Measurements from ENCODE around the gene TNNI2. TPM values are rescaled to one million over a fixed set of nuclear protein-coding genes. Genes with fewer than 3 reads are reported as not detected.

The TNNI2 gene
- total and polyA plus RNA-seq, 10 donors = 2.3 to 21.8 (median 6.7) TPM

DNA sequence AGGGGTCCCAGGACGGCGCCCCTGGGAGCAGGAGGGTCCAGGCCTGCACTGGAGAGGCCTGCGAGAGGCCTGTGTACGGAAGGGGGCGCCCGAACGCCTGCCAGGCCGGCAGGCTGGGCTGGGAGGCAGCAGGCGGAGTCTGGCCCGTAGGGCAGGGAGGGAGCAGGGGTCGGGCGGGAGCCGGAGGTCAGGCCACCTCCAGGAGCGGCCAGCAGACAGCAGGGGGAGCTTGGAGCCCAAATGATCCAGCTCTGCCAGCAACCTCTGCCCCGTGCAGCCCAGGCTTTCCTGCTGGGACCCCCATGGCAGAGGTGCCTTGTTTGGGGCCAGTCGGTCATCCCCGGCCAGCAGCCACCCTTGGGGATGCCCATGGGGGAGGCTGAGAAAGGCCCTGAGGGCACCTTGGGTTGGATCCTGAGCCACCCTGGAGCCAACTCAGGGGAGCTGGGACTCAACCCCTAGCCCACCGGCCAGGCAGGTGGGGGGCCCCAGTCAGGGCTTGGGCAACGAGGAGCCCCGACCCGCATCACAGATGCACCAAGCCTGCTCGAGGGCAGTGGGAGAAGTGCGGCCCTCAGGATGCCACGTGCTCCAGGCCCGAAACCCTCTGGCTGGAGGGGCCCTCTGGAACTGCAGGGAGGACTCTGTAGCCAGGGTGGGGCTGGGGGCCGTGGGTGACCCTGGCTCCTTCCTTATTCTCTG, 13.6 kb upstream of the TNNI2 start:
- intact Hi-C loops (cut with DNase I; ENCODE audit: low total_unique reads) = no loop called here
- DNase-seq = peak; percentile 87
- Histone ChIP-seq H3K27me3 (replicated peaks in 1 of 7) (peaks cover 0 to 30% (median 0%) of the 10 kb centered on the region in 7 donors), H3K36me3 (no peaks in the 10 kb centered on the region), H3K4me3 (no peak overlapping the region), H3K4me1 (peaks cover 0 to 37% (median 12%) of the 10 kb centered on the region in 6 donors), H3K9me3 (no peaks in the 10 kb centered on the region), H3K27ac (peak overlapping the region in 3 of 8 donors; percentile 63 to 76 (median 75))
- 33 to 56% (median 52%) methylated on average over 7 to 26 of the region's 26 CpGs for WGBS, 5 donors
- TF ChIP-seq, protein P1, sequence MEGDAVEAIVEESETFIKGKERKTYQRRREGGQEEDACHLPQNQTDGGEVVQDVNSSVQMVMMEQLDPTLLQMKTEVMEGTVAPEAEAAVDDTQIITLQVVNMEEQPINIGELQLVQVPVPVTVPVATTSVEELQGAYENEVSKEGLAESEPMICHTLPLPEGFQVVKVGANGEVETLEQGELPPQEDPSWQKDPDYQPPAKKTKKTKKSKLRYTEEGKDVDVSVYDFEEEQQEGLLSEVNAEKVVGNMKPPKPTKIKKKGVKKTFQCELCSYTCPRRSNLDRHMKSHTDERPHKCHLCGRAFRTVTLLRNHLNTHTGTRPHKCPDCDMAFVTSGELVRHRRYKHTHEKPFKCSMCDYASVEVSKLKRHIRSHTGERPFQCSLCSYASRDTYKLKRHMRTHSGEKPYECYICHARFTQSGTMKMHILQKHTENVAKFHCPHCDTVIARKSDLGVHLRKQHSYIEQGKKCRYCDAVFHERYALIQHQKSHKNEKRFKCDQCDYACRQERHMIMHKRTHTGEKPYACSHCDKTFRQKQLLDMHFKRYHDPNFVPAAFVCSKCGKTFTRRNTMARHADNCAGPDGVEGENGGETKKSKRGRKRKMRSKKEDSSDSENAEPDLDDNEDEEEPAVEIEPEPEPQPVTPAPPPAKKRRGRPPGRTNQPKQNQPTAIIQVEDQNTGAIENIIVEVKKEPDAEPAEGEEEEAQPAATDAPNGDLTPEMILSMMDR (IDR thresholded peaks at IDR 0.05 in 8 of 11, conservative IDR thresholded peaks at IDR 0.05 in 3 of 11) = peak in 10 of 11 experiments; percentile 7 to 72 (median 54)
- TF ChIP-seq POLR2AphosphoS5 (IDR thresholded peaks at IDR 0.05) (peak; percentile 49 to 82 (median 50)), POLR2A (IDR thresholded peaks at IDR 0.05) (no peak)

DNA sequence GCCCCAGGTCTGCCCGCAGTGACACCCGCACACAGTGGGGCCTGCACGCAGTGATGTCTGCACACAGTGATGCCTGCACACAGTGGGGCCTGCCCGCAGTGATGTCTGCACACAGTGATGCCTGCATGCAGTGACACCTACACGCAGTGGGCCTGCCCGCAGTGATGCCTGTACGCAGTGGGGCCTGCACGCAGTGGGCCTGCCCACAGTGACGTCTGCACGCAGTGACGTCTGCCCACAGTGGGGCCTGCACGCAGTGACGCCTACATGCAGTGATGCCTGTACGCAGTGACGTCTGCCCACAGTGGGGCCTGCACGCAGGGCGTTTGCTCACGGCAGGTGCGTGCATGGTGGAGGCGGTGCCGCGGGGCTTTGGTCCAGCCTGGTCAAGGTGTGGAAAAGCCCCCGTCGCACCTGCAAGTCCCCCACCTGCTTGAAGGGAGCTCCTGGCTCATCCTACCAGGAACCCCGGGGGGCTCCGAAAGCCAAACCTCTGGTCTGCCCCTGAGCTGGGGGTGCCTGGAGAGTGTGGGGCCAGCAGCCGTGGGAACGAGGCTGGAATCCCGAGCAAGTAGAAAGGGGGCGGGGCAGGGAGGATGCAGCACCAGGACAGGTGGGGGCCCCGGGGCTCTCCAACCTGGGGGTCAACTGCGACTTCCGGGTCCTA, 12.9 kb upstream of the TNNI2 start:
- H3K27me3 ChIP-seq (replicated peaks in 1 of 7) = peaks cover 0 to 37% (median 0%) of the 10 kb centered on the region in 7 donors
- no peak overlapping the region for H3K4me3 ChIP-seq
- H3K36me3 ChIP-seq = no peaks in the 10 kb centered on the region
- WGBS, 5 donors = 90 to 93% (median 90%) methylated on average over 21 to 33 of the region's 33 CpGs
- TF ChIP-seq, protein P1 (IDR thresholded peaks at IDR 0.05 in 8 of 11, conservative IDR thresholded peaks at IDR 0.05 in 3 of 11) = no peak
- no peak for TF ChIP-seq POLR2AphosphoS5 (IDR thresholded peaks at IDR 0.05)
- no peak for TF ChIP-seq POLR2A (IDR thresholded peaks at IDR 0.05)
- H3K27ac ChIP-seq = peak overlapping the region in 5 of 8 donors; percentile 46 to 76 (median 63)
- intact Hi-C loops (cut with DNase I; ENCODE audit: low total_unique reads) = no loop called here
- no peaks in the 10 kb centered on the region for H3K9me3 ChIP-seq
- H3K4me1 ChIP-seq = peaks cover 0 to 41% (median 12%) of the 10 kb centered on the region in 6 donors
- DNase-seq = no peak

DNA sequence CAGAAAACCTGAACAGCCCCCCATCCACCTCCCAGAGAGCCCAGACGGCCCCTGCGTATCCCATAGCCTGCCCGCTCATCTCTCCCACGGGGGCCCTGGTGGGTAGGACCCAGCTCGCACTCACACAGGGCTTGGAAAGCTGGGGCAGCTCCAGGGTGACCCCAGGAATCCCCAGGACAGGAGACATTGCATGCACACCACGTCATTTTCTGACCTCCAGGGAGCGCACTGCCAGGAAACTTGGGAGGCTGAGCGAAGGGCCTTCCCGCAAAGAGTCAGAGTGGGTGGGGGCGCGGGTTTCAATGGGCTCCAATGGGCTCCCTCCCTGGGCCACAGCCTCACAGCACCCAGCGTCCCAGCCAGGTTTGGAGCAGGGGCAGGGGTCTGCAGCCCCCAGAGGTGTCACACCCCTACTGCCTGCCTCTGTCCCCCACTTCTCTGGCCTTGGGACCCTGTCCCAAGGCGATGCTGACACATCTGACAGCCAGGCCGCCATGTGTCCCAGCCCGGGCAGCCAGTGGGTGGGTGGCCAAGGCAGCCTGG, 12.2 kb upstream of the TNNI2 start:
- peaks cover 0 to 44% (median 3%) of the 10 kb centered on the region in 7 donors for H3K27me3 ChIP-seq (replicated peaks in 1 of 7)
- no peak for DNase-seq
- intact Hi-C loops (cut with DNase I; ENCODE audit: low total_unique reads) = no loop called here
- peak overlapping the region in 7 of 8 donors; percentile 13 to 76 (median 62) for H3K27ac ChIP-seq
- H3K4me1 ChIP-seq = peaks cover 0 to 45% (median 12%) of the 10 kb centered on the region in 6 donors
- 51 to 88% (median 70%) methylated on average over 7 to 15 of the region's 15 CpGs for WGBS, 5 donors
- H3K36me3 ChIP-seq = no peaks in the 10 kb centered on the region
- H3K9me3 ChIP-seq = no peaks in the 10 kb centered on the region
- TF ChIP-seq POLR2A (IDR thresholded peaks at IDR 0.05) (no peak), POLR2AphosphoS5 (IDR thresholded peaks at IDR 0.05) (peak; percentile 30 to 76 (median 54))
- TF ChIP-seq, protein P1 (IDR thresholded peaks at IDR 0.05 in 8 of 11, conservative IDR thresholded peaks at IDR 0.05 in 3 of 11) = no peak
- H3K4me3 ChIP-seq = no peak overlapping the region

Data from spleen (tissue), 11 donors.